Measurements from ENCODE around the gene HIRA.
A peak's percentile ranks its signal among the peaks of the same experiment; 100 is the strongest.
"Not testable (repeated sequence)": the region's sequence is repeated elsewhere in the genome, so short reads cannot be mapped to it uniquely, and the experiment has no call there.

HIRA gene

DNA sequence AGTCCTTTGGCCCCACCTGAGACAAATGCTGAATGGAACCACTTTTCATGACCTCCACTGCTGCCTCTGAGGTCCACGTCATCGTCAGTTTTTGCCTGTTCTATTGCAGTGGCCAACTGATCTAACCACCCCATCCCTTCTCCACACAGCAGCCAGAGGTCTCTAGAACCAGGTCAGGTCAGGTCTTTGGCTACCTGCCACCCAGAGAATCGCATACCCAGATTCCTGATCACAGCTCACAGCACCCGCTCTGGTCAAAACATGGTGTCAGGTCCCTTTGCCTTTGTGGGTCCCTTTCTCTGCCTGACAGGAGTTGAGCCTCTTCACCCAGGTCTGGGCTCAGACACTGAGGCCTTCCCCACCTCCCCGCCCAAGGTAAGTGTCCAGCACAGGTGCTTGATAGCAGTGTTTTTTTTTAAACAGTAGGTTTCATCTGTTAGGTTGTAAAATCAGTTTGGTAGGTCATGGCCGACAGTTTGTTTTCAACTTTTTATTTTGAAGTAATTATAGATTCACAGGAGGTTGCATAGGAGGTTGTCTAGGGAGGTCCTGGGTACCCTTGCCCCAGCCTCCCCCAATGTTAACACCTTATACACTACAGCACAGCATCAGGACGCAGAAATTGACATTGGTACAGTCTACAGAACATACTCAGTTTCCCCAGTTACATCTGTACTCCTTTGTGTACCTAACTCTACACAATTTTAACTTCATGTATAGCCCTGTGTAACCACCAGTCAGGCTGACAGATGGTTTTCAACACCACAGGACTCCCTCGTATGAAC lies 9.1 kb upstream of the HIRA start:
- DNase-seq (ENCODE audit: low spot score), result no peak

DNA sequence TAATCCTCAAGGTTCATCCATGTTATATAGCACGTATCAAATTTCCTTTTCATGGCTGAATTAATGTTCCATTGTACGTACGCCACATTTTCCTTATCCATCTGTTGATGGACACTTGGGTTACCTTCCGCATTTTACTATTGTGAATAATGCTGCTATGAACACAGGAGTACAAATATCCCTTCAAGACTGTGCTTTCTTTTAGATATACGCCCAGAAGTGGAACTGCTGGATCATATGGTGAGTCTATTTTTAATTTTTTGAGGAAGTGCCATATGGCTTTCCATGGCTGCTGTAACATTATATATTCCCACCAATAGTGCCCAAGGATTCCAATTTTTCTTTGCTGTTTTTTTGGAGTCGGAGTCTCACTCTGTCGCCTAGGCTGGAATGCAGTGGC lies 6.8 kb upstream of the HIRA start:
- no peak for DNase-seq (ENCODE audit: low spot score)

DNA sequence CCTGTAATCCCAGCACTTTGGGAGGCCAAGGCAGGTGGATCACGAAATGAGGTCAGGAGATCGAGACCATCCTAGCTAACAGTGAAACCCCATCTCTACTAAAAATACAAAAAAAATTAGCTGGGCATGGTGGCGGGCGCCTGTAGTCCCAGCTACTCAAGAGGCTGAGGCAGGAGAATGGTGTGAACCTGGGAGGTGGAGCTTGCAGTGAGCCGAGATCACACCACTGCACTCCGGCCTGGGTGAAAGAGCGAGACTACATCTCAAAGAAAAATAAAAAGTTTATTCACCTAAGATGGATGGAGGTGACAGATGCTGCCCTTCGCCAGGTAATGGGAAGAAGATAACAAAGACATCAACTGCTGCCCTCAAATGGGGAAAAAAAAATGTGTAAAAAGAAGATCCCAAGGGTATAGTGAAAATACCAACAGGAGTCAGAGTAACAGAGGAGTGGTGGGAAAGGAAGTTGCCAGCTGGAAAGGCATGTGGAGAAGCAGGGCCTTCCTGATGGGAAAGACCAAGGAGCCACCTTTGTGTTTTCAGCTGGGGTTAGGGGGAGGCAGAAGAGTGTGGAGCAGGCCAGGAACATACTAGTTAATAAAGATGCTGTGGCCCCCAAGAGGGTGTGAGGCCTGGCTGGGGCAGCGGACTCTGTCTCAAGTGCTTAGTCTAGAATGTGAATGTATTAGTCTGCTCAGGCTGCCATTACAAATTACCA lies 5.1 kb upstream of the HIRA start:
- DNase-seq (ENCODE audit: low spot score), result not testable (repeated sequence)

DNA sequence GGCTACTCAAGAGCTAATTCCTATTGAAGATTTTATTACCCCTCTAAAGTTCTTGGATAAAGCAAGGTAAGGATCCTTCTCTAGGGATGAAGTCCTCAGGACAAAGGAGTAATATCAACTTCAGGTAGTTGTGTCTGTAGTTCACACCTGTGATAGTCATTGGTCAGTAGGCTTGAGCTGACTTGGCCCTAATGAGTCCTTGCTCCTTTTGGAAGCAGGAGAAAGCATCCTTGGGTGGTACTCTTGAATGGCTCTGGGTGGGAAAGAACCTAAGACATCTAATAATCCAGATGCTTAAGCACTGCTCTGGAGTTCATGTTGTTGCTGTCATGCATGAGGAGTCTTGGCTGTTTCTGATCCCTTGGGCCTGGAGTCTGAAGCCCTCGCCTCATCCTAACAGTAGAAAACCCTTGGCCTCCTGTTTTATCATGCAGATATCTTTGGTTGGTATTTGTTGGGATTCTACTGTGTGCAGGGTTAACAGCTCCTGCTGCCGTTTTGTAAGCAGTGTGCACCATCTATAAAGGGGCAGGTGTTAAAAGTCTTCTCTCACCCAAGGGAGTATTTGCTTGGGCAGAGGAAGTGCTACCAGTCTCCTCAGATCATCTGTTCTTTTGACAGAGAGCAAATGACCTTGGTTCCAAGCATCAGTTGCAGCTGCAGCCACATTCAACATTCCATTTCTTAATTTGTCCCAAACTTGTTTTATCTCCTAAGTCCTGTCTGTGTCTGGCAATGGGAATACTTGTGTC lies 3.5 kb upstream of the HIRA start:
- no peak for DNase-seq (ENCODE audit: low spot score)

DNA sequence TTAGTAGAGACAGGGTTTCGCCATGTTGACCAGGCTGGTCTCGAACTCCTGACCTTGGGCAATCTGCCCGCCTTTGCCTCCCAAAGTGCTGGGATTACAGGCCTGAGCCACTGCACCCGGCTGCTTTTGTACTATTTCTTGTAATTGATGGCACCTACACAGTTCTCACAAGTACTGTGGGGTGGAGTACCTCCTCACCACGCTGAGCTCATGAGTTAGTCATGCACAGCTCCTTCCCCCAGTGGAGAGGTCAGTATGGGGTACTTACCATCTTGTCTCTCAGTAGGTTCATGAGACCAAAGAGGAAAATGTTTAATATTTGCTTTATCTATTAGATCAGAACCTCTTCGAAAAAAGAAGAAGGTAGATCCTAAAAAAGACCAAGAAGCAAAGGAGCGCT lies 2.9 kb upstream of the HIRA start:
- no peak for DNase-seq (ENCODE audit: low spot score)

DNA sequence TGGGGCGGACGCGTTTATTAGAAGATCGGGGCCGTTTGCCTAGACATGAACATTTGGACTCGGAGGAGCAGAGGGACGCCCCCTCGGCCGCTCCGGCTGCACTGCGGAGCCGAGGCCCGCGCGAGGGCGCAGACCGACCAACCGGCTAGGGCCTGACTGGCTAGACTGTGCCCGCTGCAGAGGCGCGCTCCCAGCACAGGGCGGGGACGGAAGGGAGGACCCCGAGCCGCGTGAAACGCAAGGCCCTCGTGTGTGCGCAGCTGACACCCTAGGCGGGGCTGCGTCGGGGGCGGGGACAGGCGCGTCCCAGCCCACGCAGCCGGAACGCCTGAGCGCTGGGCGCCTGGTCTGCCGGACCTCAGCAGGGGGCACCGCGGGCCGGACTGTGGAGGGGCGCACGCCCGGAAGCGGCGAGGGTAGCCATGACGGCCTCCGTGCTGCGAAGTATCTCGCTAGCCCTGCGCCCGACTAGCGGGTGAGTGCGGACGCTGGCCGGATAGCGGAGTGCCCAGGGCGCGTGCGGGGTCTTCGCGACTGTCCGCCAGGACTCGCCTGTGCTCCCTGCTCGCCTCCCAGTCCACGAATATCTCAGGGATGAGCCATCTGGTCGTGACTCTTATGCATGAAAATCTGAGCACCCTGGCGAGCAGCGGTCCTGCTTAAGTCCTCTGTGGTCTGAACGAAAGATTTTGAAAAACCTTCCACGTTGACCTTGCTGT lies 759 bp upstream of the HIRA start, which contains the start of gene MRPL40:
Gene MRPL40, plus strand, starts transcription at position 413 of the 719 bp plus-strand sequence. Its CDS starts 10 bp downstream, at position 423.
- peak; percentile 96 for DNase-seq (ENCODE audit: low spot score)

DNA sequence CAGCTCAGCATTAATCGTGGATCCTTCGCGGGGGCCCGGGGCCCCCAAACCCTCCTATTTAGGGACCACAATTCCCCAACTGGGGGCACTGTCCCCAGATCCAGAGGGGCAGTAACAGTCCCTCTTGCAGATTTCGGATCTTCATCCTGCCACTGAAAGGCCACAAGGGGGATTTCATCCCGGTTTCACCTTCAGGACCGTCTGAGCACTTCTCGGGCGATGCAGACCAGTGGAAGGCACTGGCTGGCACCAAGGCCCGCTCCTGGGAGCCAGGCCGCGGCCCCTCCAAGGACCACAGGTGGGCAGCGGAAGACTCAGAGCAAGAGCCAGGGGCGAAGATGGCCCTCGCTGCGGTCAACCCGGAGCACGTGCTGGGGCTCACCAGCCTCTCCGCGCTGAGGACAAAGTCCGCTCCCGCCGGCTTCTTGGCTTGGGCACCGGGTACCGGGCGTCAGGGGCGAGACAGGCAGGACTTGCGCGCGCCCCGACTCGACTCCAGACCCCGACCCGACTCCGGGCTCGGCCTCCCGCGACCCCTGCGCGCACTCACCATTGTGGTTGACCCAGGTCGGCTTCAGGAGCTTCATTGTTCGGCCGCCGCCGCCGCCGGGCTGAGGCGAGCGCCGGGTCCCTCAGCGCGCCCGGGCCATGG lies 517 bp downstream of the HIRA start:
- DNase-seq (ENCODE audit: low spot score), result peak; percentile 55

DNA sequence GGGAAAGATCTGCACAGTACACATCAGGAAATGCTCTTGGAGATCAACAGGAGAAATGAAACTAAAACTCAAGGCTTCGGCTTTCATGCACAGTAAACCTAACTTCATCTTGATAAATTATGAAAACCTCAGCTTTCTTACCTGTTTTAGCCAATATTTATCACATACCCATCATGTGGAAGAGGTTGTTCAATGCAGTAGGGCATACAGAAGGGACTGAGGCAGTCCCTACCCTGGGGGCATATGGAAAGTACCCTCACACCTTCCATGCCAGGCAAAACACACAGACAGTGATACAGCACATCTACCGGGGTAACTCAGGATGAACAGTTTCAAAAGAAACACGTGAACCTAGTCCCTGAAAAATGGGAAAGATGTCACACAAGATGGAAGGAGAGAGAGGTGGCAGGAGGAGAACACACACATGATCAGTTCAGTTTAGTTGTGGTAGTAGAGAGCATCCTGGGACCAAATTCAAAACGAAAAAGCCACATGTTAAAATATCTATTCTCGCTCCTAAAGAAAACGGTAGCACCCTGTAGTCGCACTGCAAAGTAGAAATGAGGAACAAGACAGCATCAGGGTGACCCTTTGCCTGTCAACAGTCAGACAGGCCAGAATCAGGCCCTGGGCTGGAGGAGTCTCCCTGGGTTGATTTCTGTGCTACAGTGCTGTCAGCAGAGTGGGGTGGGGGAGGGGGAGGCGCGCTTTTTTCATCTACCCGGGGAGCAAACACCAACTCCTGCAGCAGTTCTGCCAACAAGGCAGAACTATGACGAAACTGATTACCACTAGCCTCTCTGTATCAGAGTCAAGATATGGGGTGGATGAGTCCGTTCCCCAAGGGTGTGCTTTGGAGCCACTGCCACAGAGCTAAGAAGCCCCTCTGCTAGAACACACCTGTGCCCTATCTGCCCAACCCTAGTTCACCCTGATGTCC lies 1.3 kb downstream of the HIRA start:
- DNase-seq (ENCODE audit: low spot score), result no peak

DNA sequence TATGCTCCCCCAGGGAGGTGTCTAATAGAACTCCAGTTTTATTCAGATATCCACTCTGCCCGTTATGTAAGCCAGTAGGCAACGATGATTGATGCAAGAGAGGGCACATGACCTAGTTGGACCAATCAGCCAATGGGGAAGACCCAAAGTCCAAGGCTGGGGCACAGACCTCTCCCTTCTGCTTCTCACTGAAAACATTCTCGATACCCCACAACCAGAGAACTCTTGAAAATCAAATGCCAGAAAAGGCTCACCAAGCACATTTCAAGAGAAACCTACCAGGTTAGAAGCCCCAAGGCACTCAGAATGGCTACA lies 7.4 kb downstream of the HIRA start:
- no peak for DNase-seq (ENCODE audit: low spot score)

DNA sequence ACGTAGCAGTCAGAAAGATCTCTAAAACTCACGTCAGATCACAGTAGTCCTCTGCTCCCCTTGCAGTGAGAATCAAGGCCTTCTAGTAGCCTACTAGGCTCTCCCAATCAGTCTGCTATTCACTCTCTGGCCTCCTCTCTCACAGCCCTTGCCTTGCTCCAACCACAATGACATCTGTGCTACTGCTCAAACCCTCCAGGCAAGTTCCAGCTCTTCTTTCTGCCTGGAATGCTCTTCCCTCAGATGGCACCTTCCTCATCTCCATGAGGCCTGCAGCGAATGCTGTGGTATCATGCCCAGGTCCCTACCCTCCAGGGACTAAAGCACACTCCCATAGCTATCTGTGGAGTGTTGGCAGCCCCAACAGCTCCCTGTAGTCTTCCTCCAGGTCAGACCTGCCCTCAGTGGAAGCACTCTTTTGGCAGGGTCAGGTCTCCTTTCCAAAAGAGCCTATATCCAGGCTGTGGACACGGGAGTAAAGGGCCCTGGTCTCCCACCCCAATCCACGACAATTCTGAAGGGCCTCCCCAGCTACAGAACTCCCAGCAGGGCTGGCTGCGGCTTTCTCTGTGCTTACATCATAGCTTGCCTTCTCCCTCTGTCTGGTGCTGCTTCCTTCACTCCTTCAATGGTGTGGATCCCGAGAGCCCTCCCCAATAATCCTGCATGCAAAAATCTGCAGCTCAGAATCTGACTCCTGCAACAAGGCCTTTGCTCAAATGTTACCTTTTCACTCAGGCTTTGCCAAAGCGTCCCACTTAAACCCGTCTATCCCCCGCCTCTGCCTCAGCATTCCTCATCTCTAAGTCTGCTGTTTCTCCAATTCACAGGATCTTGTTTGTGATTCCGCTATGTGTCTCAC lies 8.9 kb downstream of the HIRA start:
- DNase-seq (ENCODE audit: low spot score), result no peak

DNA sequence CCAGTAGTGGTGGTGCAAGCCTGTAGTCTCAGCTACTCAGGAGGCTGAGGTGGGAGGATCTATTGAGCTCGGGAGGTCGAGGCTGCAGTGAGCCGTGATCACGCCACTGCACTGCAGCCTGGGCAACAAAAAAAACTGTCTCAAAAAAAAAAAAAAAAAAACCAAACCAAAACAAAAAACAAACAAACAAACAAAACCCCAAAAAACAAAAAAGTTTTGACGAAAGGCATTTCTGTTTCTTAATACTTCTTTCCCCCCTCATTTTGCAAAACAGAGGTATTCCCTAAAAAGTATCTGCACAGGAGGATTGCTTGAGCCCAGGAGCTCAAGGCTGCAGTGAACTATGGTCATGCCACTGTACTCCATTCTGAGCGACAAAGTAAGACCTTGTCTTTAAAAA lies 11.2 kb downstream of the HIRA start:
- no peak for DNase-seq (ENCODE audit: low spot score)

DNA sequence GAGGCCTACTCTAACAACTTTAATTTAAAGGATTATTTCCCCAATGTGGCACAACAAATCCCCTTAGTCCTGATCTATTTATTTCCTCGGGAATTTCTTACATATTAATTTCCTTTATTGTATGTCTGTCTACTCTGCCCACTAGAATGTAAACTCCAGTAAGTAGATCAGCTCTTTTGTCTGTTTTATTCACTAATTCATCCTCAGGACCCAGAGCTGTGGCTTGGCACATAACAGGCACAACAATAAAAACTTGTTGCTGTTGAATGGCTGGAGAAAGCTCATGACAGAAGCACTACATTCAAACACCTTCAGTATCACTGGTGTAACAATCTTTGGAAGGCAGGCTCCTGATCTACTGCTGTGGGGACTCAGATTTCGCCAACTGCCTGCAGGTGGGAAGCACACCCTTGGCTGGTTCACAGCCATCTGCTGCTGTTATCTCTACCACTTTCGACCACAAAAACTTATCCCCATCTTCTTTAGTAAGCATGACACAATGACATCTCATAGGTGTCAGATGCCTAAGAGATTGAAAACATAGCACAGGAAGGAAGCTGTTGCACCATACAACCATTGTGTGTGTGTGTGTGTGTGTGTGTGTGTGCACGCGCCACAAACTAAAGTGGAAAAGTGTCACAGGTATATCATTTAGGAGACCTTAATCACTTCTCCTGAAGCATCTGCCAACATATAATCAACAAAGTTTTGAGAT lies 11.9 kb downstream of the HIRA start:
- no peak for DNase-seq (ENCODE audit: low spot score)

DNA sequence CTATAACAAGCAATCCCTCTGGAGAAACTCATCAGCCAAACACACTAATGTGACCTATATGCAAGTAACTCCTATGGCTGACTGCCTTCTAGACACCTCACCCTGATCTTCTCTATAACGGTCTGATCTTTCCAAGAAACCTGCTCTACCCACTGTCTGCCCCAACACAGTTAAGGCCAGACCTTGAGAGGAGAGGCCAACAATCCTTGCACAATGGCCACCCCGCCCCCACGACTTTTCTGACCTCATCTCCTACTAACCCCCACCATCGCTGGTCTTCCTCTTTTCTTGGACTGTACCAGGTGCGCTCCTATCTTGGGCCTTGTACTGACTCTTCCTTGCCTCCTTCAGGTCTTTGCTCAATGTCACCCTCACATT lies 12.5 kb downstream of the HIRA start:
- DNase-seq (ENCODE audit: low spot score), result no peak

DNA sequence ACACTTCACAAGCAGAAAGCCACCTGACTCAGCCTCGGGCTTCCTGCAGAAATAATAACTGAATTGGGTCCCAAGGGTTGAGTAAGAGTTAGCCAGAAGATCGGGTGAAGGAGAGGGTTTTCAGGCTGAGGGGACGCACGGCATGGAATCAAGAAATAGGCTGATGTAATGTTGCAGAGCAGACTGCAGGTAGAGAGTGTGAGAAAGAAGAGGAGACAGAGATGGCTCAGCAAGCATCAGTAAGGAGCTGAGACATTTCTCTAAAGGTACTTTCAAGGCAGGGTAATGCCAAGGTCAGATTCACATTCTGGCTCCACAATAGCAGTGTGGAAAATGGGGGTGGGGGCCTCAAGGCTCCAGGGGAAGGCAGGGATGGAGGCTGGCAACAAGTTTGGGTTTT lies 18.6 kb downstream of the HIRA start:
- DNase-seq (ENCODE audit: low spot score), result no peak

DNA sequence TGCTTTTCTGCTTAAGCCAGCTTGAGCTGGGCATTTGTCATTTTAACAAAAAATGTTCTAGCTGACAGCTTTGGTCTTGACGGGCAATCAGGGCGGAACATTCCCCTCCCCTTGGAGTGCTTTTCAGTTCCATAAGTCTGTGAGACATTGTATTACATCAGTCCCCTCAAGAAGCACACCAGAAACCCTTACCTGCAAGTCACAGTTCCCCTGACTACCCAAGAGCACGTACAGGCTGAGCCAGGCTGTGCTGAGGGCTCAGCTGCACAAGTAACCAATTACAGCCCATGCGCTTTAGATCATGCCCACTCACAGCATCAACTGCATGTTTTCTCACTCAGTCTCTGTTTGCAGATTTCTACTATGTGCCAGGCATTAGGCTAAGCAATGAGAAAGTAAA lies 19.1 kb downstream of the HIRA start:
- no peak for DNase-seq (ENCODE audit: low spot score)

DNA sequence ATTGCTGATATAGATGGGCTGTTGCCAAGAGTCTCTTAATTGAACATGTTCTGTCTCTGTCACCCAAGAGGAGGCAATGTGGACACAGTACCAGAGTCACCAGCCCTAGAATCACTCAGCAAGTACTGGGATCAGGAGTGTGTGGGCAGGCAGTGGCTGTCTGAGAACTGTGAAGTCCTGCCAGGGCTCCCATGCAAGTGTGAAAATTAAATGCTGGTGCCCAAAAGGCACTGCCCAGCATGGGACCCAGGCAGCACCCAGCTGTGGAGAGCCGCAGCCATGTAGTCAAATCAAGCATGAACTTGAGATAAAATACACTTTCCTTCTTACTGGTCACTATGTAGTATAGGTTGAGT lies 19.9 kb downstream of the HIRA start:
- no peak for DNase-seq (ENCODE audit: low spot score)

DNA sequence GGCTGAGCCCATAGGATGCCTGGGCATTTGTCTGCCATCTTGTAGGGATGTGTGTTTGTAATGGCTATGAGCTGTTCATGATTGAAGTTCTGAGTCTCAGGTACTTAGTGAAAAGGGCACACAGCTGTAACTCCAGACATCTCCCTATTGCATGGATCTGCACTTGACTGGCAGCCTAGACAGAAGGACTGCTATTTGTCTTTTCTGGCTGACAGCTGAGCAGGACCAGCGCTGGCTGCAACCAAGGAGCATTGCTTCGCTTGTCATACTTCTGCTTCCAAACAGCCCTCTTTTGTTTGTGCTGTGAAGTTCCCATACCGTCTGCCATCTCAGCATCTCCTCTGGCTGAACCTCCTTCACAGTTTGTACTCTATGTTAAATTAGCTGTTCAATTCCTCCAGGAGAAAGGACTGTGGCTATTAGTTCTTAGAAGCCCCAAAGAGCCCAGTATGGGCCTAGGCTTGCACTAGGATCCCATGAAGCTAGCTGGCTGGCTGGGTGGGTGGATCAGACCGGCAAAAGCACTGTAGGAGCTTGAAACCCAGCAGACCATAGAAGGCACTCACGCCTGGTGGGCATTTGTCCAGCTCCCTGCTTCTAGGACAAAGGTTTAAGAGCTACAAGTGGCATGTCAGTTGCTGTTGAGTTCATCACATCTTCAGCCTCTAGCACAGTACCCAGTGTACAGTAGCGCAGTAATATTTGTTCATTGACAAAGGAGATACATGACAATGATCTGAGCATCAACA lies 20.4 kb downstream of the HIRA start:
- no peak for DNase-seq (ENCODE audit: low spot score)

Data from D341Med (cell line).